Thoracic aorta (tissue), 2 donors: ENCODE measurements around the gene GDI1. TPM values are rescaled to one million over a fixed set of nuclear protein-coding genes. Genes with fewer than 3 reads are reported as not detected.

Experiments
- ATAC-seq: fragments of 150-250 bp; one replicate; pipeline ENCODE4 v1.8.0; 2017; ENCODE audit warnings: low read depth; ENCODE audit not compliant: insufficient number of reproducible peaks, low FRiP score
- DNase-seq: peaks from one replicate; pipeline ENCODE4 v3.0.0-alpha.2; 2020; ENCODE audit warnings: low spot score
- H3K27ac ChIP-seq, 2 donors: fragments of 200-600 bp; sonication (generic); 1 replicate in 1 of 2; 2 replicates in 1 of 2; pipeline ENCODE4 v1.5.1; 2016; ENCODE audit warnings: mild to moderate bottlenecking in 2 of 2, moderate library complexity in 2 of 2
- H3K27me3 ChIP-seq: fragments of 200-600 bp; sonication (generic); replicated peaks from 2 replicates; pipeline ENCODE4 v1.6.0; 2016; ENCODE audit warnings: mild to moderate bottlenecking; ENCODE audit not compliant: insufficient read depth
- H3K36me3 ChIP-seq: fragments of 200-600 bp; sonication (generic); one replicate; pipeline ENCODE4 v1.5.1; 2016
- H3K4me1 ChIP-seq, 2 donors: fragments of 200-600 bp; sonication (generic); 1 replicate in 1 of 2; 2 replicates in 1 of 2; pipeline versions ENCODE4 v1.5.1 to v1.6.0; 2016; ENCODE audit warnings: low read depth in 2 of 2, mild to moderate bottlenecking in 1 of 2; ENCODE audit not compliant: control insufficient read depth in 1 of 2
- H3K4me3 ChIP-seq: fragments of 200-600 bp; sonication (generic); 2 replicates; pipeline ENCODE4 v1.5.1; 2016; ENCODE audit warnings: mild to moderate bottlenecking
- H3K9me3 ChIP-seq: fragments of 200-600 bp; sonication (generic); 2 replicates; pipeline ENCODE4 v1.5.1; 2016
- CTCF ChIP-seq: fragments of 200-600 bp; sonication (generic); IDR thresholded peaks from one replicate; pipeline ENCODE4 v1.5.1; 2019; ENCODE audit warnings: antibody characterized with exemption
- total RNA-seq, 2 donors: library from RNA; depleted of rRNA; stranded (reverse); fragments of >200 nt; gene quantifications; one replicate each; pipeline versions ENCODE4 v1.1.0 to v1.2.3, GENCODE V29; 2016

GDI1 gene
- total RNA-seq, 2 donors from 2014 or later: 99.4 to 151 TPM

- Histone ChIP-seq H3K4me3 (no peak overlapping the region), H3K4me1 (no peaks in the 10 kb centered on the region), H3K36me3 (peaks cover 15% of the 10 kb centered on the region), H3K27ac (no peak overlapping the region), H3K27me3 (no peaks in the 10 kb centered on the region), H3K9me3 (no peaks in the 10 kb centered on the region)
- TF ChIP-seq CTCF: no peak
- no peak for ATAC-seq
- DNase-seq: no peak
Observed at GRCh38 chrX:154469880-154470279, 32.9 kb downstream of the GDI1 start.

GRCh38 chrX:154470434-154470833 is 33.5 kb downstream of the GDI1 start:
- Histone ChIP-seq H3K4me1 (no peaks in the 10 kb centered on the region), H3K4me3 (no peak overlapping the region), H3K9me3 (no peaks in the 10 kb centered on the region), H3K27me3 (no peaks in the 10 kb centered on the region), H3K27ac (no peak overlapping the region), H3K36me3 (peaks cover 14% of the 10 kb centered on the region)
- DNase-seq (no peak), ATAC-seq (no peak)
- TF ChIP-seq CTCF: no peak

- H3K4me1 ChIP-seq: no peaks in the 10 kb centered on the region
- ATAC-seq (no peak), DNase-seq (no peak)
- no peaks in the 10 kb centered on the region for H3K9me3 ChIP-seq
- no peak overlapping the region for H3K27ac ChIP-seq
- no peak for TF ChIP-seq CTCF
- H3K27me3 ChIP-seq: no peaks in the 10 kb centered on the region
- H3K36me3 ChIP-seq: peaks cover 12% of the 10 kb centered on the region
- no peak overlapping the region for H3K4me3 ChIP-seq
Observed at GRCh38 chrX:154470914-154471568, 34.1 kb downstream of the GDI1 start.

GRCh38 chrX:154471839-154472684 is 35.1 kb downstream of the GDI1 start:
- peaks cover 3% of the 10 kb centered on the region for H3K36me3 ChIP-seq
- H3K4me1 ChIP-seq: no peaks in the 10 kb centered on the region
- H3K27ac ChIP-seq: no peak overlapping the region
- no peak for TF ChIP-seq CTCF
- no peak overlapping the region for H3K4me3 ChIP-seq
- ATAC-seq (no peak), DNase-seq (no peak)
- no peaks in the 10 kb centered on the region for H3K27me3 ChIP-seq
- H3K9me3 ChIP-seq: no peaks in the 10 kb centered on the region
